Measurements from ENCODE around the gene ALPK1. TPM values are rescaled to one million over a fixed set of nuclear protein-coding genes. Genes with fewer than 3 reads are reported as not detected.
"Not testable (repeated sequence)": the region's sequence is repeated elsewhere in the genome, so short reads cannot be mapped to it uniquely, and the experiment has no call there.

The ALPK1 gene
- total RNA-seq, result 7.1 and 8.9 TPM in 2 replicates

- DNase-seq (ENCODE audit: low read depth, low spot score), result peak; percentile 66
Observed at GRCh38 chr4:112296949-112297880, at the start of gene ALPK1. TSS of gene ALPK1 (plus strand) at chr4:112297369.

- DNase-seq (ENCODE audit: low read depth, low spot score), result no peak
Observed at GRCh38 chr4:112251019-112251643, 46.0 kb upstream of the ALPK1 start.

GRCh38 chr4:112252234-112252633 lies 44.9 kb upstream of the ALPK1 start:
- DNase-seq (ENCODE audit: low read depth, low spot score), result no peak

GRCh38 chr4:112253382-112254000 lies 43.7 kb upstream of the ALPK1 start:
- no peak for DNase-seq (ENCODE audit: low read depth, low spot score)

- DNase-seq (ENCODE audit: low read depth, low spot score), result no peak
Observed at GRCh38 chr4:112257098-112257497, 40.1 kb upstream of the ALPK1 start.

- no peak for DNase-seq (ENCODE audit: low read depth, low spot score)
Observed at GRCh38 chr4:112266823-112267222, 30.3 kb upstream of the ALPK1 start.

- DNase-seq (ENCODE audit: low read depth, low spot score), result no peak
Observed at GRCh38 chr4:112270051-112270450, 27.1 kb upstream of the ALPK1 start.

- no peak for DNase-seq (ENCODE audit: low read depth, low spot score)
Observed at GRCh38 chr4:112270640-112271421, 26.3 kb upstream of the ALPK1 start.

- DNase-seq (ENCODE audit: low read depth, low spot score), result no peak
Observed at GRCh38 chr4:112272292-112272691, 24.9 kb upstream of the ALPK1 start.

GRCh38 chr4:112274959-112275358 lies 22.2 kb upstream of the ALPK1 start:
- DNase-seq (ENCODE audit: low read depth, low spot score), result no peak

- no peak for DNase-seq (ENCODE audit: low read depth, low spot score)
Observed at GRCh38 chr4:112276113-112276512, 21.1 kb upstream of the ALPK1 start.

GRCh38 chr4:112277220-112277619 lies 19.9 kb upstream of the ALPK1 start:
- DNase-seq (ENCODE audit: low read depth, low spot score), result no peak

- DNase-seq (ENCODE audit: low read depth, low spot score), result no peak
Observed at GRCh38 chr4:112277705-112278448, 19.3 kb upstream of the ALPK1 start.

- DNase-seq (ENCODE audit: low read depth, low spot score), result no peak
Observed at GRCh38 chr4:112279025-112279881, 17.9 kb upstream of the ALPK1 start.

GRCh38 chr4:112279882-112280315 lies 17.3 kb upstream of the ALPK1 start:
- DNase-seq (ENCODE audit: low read depth, low spot score), result no peak

- no peak for DNase-seq (ENCODE audit: low read depth, low spot score)
Observed at GRCh38 chr4:112280386-112281056, 16.6 kb upstream of the ALPK1 start.

GRCh38 chr4:112281895-112282398 lies 15.2 kb upstream of the ALPK1 start:
- DNase-seq (ENCODE audit: low read depth, low spot score), result not testable (repeated sequence)

GRCh38 chr4:112282860-112283667 lies 14.1 kb upstream of the ALPK1 start:
- no peak for DNase-seq (ENCODE audit: low read depth, low spot score)

Measured in pulmonary artery endothelial cell (primary cell).